Measurements from ENCODE around the gene ARHGEF6.
"Not testable (repeated sequence)": the region's sequence is repeated elsewhere in the genome, so short reads cannot be mapped to it uniquely, and the experiment has no call there.

ARHGEF6 gene

DNA sequence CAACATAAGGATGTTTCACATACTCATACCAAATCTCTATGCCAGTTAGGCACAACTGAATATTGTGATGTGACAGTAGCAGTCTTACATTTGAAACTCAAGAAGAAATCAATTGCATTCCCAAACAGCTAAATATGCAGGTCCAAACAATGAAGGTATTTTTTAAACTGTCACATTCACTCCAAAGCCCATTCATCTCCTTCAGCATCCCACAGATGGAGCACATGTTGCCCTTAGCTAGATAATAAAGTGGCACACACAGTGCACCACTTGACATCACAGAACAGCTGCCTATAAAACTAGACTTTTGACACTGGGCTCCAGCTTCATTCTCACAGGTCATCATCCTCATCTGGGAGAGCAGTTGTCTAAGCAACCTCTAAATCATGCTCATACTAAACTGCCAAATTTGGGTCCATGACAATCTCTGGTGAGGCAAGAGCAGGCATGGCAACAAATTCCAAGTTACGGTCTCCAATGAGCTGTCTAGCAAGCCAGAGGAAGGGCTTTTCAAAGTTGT lies 26.2 kb upstream of the ARHGEF6 start:
- FAIRE-seq (no peak), DNase-seq (ENCODE audit: insufficient read length, low spot score) (no peak)
- TF ChIP-seq, protein P1, sequence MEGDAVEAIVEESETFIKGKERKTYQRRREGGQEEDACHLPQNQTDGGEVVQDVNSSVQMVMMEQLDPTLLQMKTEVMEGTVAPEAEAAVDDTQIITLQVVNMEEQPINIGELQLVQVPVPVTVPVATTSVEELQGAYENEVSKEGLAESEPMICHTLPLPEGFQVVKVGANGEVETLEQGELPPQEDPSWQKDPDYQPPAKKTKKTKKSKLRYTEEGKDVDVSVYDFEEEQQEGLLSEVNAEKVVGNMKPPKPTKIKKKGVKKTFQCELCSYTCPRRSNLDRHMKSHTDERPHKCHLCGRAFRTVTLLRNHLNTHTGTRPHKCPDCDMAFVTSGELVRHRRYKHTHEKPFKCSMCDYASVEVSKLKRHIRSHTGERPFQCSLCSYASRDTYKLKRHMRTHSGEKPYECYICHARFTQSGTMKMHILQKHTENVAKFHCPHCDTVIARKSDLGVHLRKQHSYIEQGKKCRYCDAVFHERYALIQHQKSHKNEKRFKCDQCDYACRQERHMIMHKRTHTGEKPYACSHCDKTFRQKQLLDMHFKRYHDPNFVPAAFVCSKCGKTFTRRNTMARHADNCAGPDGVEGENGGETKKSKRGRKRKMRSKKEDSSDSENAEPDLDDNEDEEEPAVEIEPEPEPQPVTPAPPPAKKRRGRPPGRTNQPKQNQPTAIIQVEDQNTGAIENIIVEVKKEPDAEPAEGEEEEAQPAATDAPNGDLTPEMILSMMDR (IDR thresholded peaks at IDR 0.05; ENCODE audit: insufficient read depth, missing control alignments): no peak

DNA sequence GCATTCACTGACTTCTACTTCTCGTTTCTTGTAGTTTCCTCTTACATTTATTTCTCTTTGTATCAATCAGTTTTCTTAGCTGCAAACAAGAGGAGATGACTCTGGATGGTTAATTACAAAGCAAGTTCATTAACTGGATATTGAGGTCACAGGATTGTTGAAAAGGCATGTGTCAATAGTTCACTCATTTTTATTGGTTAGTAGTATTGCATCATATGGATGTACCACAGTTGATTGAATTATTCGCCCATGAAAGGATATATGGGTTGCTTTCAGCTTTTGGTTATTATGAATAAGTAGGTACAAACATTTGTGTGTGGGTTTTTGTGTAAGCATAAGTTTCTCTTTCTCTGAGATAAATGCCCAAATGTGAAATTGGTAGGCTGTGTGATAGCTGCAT lies 21.8 kb upstream of the ARHGEF6 start:
- TF ChIP-seq, protein P1 (IDR thresholded peaks at IDR 0.05; ENCODE audit: insufficient read depth, missing control alignments): no peak
- FAIRE-seq (no peak), DNase-seq (ENCODE audit: insufficient read length, low spot score) (no peak)

DNA sequence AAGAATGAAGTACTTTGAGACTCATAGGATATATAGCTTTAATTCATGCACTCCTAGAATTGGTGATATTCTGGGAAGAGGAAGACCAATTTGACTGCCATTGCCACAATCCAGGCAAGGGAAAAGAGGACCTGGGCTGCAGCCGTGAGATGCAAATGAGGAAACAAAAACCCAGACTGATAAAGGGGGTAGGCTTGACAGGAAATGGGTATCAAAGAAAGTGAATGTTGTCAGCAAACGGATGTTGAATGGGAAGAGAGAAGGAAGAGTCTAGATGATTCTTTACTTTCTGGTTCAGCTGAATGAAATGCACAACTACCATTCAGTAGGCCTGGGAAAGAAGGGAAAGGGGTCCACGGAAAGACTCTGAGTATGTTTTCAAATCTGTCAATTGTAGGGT lies 17.1 kb upstream of the ARHGEF6 start:
- FAIRE-seq (no peak), DNase-seq (ENCODE audit: insufficient read length, low spot score) (no peak)
- TF ChIP-seq, protein P1 (IDR thresholded peaks at IDR 0.05; ENCODE audit: insufficient read depth, missing control alignments): no peak

DNA sequence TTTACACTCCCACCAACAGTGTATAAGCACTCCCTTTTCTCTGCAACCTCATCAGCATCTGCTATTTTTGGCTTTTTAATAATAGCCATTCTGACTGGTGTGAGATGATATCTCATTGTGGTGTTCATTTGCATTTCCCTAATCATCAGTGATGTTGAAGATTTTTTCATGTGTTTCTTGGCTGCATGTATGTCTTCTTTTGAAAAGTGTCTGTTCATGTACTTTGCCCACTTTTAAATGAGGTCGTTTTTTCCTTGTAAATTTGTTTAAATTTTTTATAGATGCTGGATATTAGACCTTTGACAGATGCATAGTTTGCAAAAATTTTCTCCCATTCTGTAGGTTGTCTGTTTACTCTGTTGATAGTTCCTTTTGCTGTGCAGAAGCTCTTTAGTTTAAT lies 14.4 kb upstream of the ARHGEF6 start:
- not testable (repeated sequence) for FAIRE-seq; DNase-seq (ENCODE audit: insufficient read length, low spot score)

DNA sequence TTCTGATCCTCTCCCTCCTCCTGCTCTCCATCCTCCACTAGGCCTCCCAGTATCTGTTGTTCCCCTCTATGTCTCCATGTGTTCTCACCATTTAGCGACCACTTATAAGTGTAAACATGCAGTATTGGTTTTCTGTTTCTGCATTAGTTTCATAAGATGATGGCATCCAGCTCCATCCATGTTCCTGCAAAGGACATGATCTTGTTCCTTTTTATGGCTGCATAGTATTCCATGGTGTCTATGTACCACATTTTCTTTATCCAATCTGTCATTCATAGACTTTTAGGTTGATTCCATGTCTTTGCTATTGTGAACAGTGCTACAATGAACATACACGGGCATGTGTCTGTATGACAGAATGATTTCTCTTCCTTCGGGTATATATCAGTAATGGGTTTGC lies 13.9 kb upstream of the ARHGEF6 start:
- FAIRE-seq; DNase-seq (ENCODE audit: insufficient read length, low spot score): not testable (repeated sequence)

DNA sequence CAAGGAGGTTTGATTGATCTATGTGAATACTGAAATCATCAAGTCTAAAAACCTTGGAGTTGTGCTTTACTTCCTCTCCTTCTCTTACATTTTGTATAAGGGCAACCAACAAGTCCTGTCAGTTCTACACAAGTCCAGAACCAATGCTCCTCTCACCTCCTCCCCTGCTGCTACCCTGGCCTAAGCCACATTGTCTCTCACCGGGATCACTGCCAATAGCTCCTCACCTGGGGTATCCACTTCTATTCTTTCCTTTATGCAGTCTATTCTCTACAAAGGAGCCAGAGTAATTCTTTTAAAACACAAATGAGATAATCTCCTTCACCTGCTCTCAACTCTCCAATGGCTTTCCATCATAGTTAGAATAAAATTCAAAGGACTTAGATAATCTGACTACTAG lies 13.3 kb upstream of the ARHGEF6 start:
- no peak for FAIRE-seq
- TF ChIP-seq, protein P1 (IDR thresholded peaks at IDR 0.05; ENCODE audit: insufficient read depth, missing control alignments): no peak
- no peak for DNase-seq (ENCODE audit: insufficient read length, low spot score)

DNA sequence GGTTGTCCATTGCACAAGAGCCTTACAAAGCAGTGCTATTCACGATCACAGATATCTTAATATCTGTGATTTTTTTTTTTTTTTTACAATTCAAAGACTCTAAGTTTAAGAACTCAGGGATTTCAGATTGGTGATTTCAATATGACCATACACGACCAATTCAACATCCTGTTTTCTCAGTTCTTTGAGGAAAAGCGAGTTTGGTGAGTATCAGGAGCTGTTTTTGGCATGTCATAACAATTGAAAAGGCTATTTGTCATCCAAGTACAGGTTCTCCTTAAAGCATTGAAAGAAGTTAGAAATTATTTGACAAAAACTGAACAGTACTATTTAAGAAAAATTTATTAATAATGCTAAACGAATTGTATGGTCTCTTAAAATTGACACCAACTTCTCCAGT lies 9.1 kb upstream of the ARHGEF6 start:
- TF ChIP-seq, protein P1 (IDR thresholded peaks at IDR 0.05; ENCODE audit: insufficient read depth, missing control alignments): no peak
- no peak for DNase-seq (ENCODE audit: insufficient read length, low spot score)
- FAIRE-seq: no peak

DNA sequence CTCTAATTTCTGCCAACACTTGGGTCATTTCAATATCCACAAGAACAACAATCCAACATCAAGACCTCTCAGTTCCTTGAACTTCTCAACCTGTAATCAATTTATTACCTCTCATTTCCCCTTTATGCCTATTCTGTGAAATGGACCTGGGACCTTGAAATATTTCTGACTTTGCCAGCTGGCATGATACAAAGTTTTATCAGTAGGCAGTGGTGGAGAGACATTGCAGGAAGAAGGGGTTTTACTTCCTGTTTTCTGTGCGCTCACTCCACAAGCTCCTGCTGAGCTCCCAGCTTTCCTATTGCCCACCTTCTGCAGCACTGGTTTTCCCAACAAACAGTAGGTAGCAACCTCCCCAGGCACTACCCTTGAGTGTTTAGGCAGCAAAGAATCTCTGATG lies 3.5 kb upstream of the ARHGEF6 start:
- no peak for DNase-seq (ENCODE audit: insufficient read length, low spot score)
- TF ChIP-seq, protein P1 (IDR thresholded peaks at IDR 0.05; ENCODE audit: insufficient read depth, missing control alignments): no peak
- FAIRE-seq: no peak

Data from D721Med (cell line).